ENCODE data around the gene MBD2. TPM values are rescaled to one million over a fixed set of nuclear protein-coding genes. Genes with fewer than 3 reads are reported as not detected.

Gene MBD2
- total RNA-seq, 1 donor from 2014 or later: 40.4 TPM

DNA sequence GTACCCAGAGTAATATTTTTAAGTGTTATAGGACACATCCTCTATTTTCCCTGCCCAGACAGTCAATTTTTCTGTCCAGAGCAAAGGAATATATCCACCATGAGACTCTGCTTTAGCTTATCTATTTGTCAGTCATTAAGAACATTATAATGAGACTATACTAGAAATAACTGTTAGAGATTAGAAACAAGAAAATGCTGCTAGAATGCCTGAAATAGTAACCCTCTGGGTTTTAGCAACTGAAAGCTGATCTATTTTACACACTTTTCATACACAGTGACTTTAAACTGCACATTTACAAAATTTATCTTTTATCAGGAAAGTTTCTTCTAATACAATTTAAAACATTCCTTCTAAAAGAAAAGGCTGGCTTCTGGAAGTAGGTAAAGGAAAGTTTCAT is 39.6 kb downstream of the MBD2 start:
- Mint-ChIP-seq H3K9me3 (ENCODE audit: low read depth) (no peaks in the 10 kb centered on the region), H3K4me3 (ENCODE audit: low read depth) (no peak overlapping the region), H3K27ac (no peak overlapping the region), H3K27me3 (no peaks in the 10 kb centered on the region), H3K4me1 (ENCODE audit: low read depth) (peaks cover 5% of the 10 kb centered on the region), H3K36me3 (ENCODE audit: insufficient read depth) (no peaks in the 10 kb centered on the region)
- no peak for TF ChIP-seq CTCF (IDR thresholded peaks at IDR 0.05; ENCODE audit: unreplicated experiment)
- no peak for DNase-seq (ENCODE audit: low spot score, unreplicated experiment)

GRCh38 chr18:54183390-54183789 is 41.1 kb downstream of the MBD2 start:
- Mint-ChIP-seq H3K4me1 (ENCODE audit: low read depth) (peaks cover 5% of the 10 kb centered on the region), H3K27ac (no peak overlapping the region), H3K9me3 (ENCODE audit: low read depth) (no peaks in the 10 kb centered on the region), H3K36me3 (ENCODE audit: insufficient read depth) (no peaks in the 10 kb centered on the region), H3K4me3 (ENCODE audit: low read depth) (no peak overlapping the region), H3K27me3 (no peaks in the 10 kb centered on the region)
- TF ChIP-seq CTCF (IDR thresholded peaks at IDR 0.05; ENCODE audit: unreplicated experiment): no peak
- DNase-seq (ENCODE audit: low spot score, unreplicated experiment): no peak

DNA sequence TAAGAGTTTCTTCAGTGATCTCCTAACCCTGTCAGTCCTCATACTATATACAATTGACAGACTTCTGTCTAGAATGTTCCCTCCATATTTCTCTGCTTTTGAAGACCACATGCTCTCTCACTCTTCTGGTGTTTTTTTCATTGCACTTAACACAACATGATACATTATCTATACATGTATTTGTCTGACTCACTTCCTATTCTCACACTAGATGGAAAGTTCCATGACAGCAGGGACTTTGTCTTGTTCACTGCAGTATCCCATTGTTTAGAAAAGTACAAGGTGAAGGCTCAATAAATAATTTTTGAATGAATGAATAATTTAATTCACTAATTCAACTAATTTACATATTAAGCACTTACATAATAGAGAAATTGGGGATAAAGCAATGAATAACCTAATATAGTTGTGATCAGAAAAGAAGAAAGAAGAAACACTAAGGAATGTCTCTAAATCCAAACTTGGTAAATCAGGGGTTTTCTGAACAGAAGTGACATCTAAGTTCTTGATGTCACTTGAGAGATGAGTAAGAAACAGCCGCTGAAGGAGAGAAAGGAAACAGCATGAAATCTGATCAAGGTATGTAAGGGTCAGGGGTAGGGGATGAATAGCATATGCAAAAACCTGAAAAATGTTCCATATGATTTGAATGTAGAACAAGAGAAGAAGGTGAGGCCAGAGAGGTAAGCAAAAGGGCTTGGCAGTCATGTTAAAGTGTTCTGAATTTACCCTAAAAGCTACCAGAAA is 42.4 kb downstream of the MBD2 start:
- Mint-ChIP-seq H3K9me3 (ENCODE audit: low read depth) (no peaks in the 10 kb centered on the region), H3K27me3 (no peaks in the 10 kb centered on the region), H3K27ac (no peak overlapping the region), H3K4me3 (ENCODE audit: low read depth) (no peak overlapping the region), H3K36me3 (ENCODE audit: insufficient read depth) (no peaks in the 10 kb centered on the region), H3K4me1 (ENCODE audit: low read depth) (no peaks in the 10 kb centered on the region)
- TF ChIP-seq CTCF (IDR thresholded peaks at IDR 0.05; ENCODE audit: unreplicated experiment): no peak
- DNase-seq (ENCODE audit: low spot score, unreplicated experiment): no peak

- Mint-ChIP-seq H3K4me1 (ENCODE audit: low read depth) (no peaks in the 10 kb centered on the region), H3K27me3 (no peaks in the 10 kb centered on the region), H3K4me3 (ENCODE audit: low read depth) (no peak overlapping the region), H3K36me3 (ENCODE audit: insufficient read depth) (no peaks in the 10 kb centered on the region), H3K27ac (no peak overlapping the region), H3K9me3 (ENCODE audit: low read depth) (no peaks in the 10 kb centered on the region)
- no peak for DNase-seq (ENCODE audit: low spot score, unreplicated experiment)
- TF ChIP-seq CTCF (IDR thresholded peaks at IDR 0.05; ENCODE audit: unreplicated experiment): no peak
Measured at GRCh38 chr18:54173980-54174630, 50.4 kb downstream of the MBD2 start.

DNA sequence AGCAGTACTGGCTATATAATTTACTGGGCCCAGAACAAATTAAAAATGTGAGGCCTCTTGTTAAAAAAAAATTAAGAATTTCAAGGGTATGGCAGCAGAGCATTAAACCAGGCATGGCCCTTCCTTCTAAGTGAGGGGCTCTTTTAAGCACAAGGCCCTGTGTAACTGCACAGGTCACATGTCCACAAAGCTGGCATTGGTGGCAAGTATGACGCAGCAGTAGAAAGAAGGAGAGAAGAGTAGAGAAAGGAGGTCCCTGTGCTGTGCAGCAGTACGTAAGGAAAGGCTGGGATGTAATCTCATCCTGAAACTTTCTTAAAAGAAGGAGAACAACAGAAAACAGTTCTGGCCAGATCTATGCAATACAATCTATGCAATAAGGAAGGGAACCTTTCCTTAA is 51.2 kb downstream of the MBD2 start:
- Mint-ChIP-seq H3K9me3 (ENCODE audit: low read depth) (no peaks in the 10 kb centered on the region), H3K4me1 (ENCODE audit: low read depth) (no peaks in the 10 kb centered on the region), H3K36me3 (ENCODE audit: insufficient read depth) (no peaks in the 10 kb centered on the region), H3K4me3 (ENCODE audit: low read depth) (no peak overlapping the region), H3K27me3 (no peaks in the 10 kb centered on the region), H3K27ac (no peak overlapping the region)
- no peak for TF ChIP-seq CTCF (IDR thresholded peaks at IDR 0.05; ENCODE audit: unreplicated experiment)
- no peak for DNase-seq (ENCODE audit: low spot score, unreplicated experiment)
